SK-N-SH treated with all-trans-retinoic acid at 6 μM for 48 hours (cell line): ENCODE measurements around the gene NUP214.

Experiments used
- ATAC-seq: fragments of 200-7000 bp; cut with Tn5 transposase; 3 replicates; pipeline ENCODE4 v1.9.1; 2020; ENCODE audit warnings: mild to moderate bottlenecking, moderate library complexity
- ARNTL ChIP-seq: fragments of 450-650 bp; formaldehyde crosslinking; IDR thresholded peaks from 2 replicates; pipeline ENCODE4 v1.5.0; 2020; ENCODE audit warnings: low read depth, mild to moderate bottlenecking, moderate library complexity, borderline replicate concordance
- BACH2 ChIP-seq: fragments of 250-450 bp; sonication (Bioruptor Pico); IDR thresholded peaks from 2 replicates; pipeline ENCODE4 v1.9.0; 2021; ENCODE audit warnings: mild to moderate bottlenecking, borderline replicate concordance
- ESRRG ChIP-seq: fragments of 250-450 bp; sonication (Bioruptor Pico); IDR thresholded peaks from 2 replicates; pipeline ENCODE4 v1.6.1; 2021; ENCODE audit warnings: mild to moderate bottlenecking
- GLIS3 ChIP-seq: fragments of 250-450 bp; sonication (Bioruptor Pico); IDR thresholded peaks from 2 replicates; pipeline ENCODE4 v1.5.0; 2020; ENCODE audit warnings: mild to moderate bottlenecking, moderate library complexity
- ISL1 ChIP-seq: fragments of 250-450 bp; sonication (Bioruptor Pico); IDR thresholded peaks from 2 replicates; pipeline ENCODE4 v2.1.2; 2022; ENCODE audit warnings: mild to moderate bottlenecking, moderate library complexity
- OSR1 ChIP-seq: fragments of 250-450 bp; sonication (Bioruptor Pico); IDR thresholded peaks from 2 replicates; pipeline ENCODE4 v1.8.0; 2022; ENCODE audit warnings: moderate library complexity, mild to moderate bottlenecking, inconsistent platforms
- PPARA ChIP-seq: fragments of 250-450 bp; sonication (Bioruptor Pico); IDR thresholded peaks from 2 replicates; pipeline ENCODE4 v1.5.0; 2020; ENCODE audit warnings: mild to moderate bottlenecking, borderline replicate concordance
- RARB ChIP-seq: fragments of 250-450 bp; sonication (Bioruptor Pico); IDR thresholded peaks from 2 replicates; pipeline ENCODE4 v1.8.0; 2021; ENCODE audit warnings: mild to moderate bottlenecking, moderate library complexity
- SNAI2 ChIP-seq: fragments of 250-450 bp; sonication (Bioruptor Pico); IDR thresholded peaks from 2 replicates; pipeline ENCODE4 v1.5.0; 2020; ENCODE audit warnings: mild to moderate bottlenecking, moderate library complexity
- TOX ChIP-seq: fragments of 250-450 bp; sonication (Bioruptor Pico); IDR thresholded peaks from 2 replicates; pipeline ENCODE4 v1.8.0; 2021; ENCODE audit warnings: mild to moderate bottlenecking, moderate library complexity, borderline replicate concordance
- ZC3H10 ChIP-seq: fragments of 250-450 bp; sonication (Bioruptor Pico); IDR thresholded peaks from 2 replicates; pipeline ENCODE4 v1.5.1; 2021; ENCODE audit warnings: mild to moderate bottlenecking, moderate library complexity
- ZFP3 ChIP-seq: fragments of 250-450 bp; sonication (Bioruptor Pico); IDR thresholded peaks from 2 replicates; pipeline ENCODE4 v1.5.0; 2020; ENCODE audit warnings: mild to moderate bottlenecking, moderate library complexity
- ZFP30 ChIP-seq: fragments of 450-650 bp; formaldehyde crosslinking; IDR thresholded peaks from 2 replicates; pipeline ENCODE4 v1.5.0; 2022; ENCODE audit warnings: mild to moderate bottlenecking, moderate library complexity
- ZNF565 ChIP-seq: fragments of 450-650 bp; formaldehyde crosslinking; conservative IDR thresholded peaks from 2 replicates; pipeline ENCODE4 v1.5.0; 2020; ENCODE audit warnings: low read depth, mild to moderate bottlenecking, moderate library complexity
- ZNF70 ChIP-seq: fragments of 450-650 bp; formaldehyde crosslinking; IDR thresholded peaks from 2 replicates; pipeline ENCODE4 v1.5.0; 2020; ENCODE audit warnings: mild to moderate bottlenecking, moderate library complexity
- TF ChIP-seq, protein P1 (sequence below): fragments of 250-450 bp; sonication (Bioruptor Pico); IDR thresholded peaks from 2 replicates; pipeline ENCODE4 v1.5.0; 2020; ENCODE audit warnings: mild to moderate bottlenecking, moderate library complexity
- TF ChIP-seq, protein P2 (sequence below): fragments of 250-450 bp; sonication (Bioruptor Pico); IDR thresholded peaks from 2 replicates; pipeline ENCODE4 v1.8.0; 2021; ENCODE audit warnings: low read depth, mild to moderate bottlenecking, moderate library complexity, borderline replicate concordance
- TF ChIP-seq, protein P3 (sequence below): fragments of 250-450 bp; sonication (Bioruptor Pico); IDR thresholded peaks from 2 replicates; pipeline ENCODE4 v1.5.1; 2021; ENCODE audit warnings: mild to moderate bottlenecking, moderate library complexity
- TF ChIP-seq, protein P4 (sequence below): fragments of 250-450 bp; sonication (Bioruptor Pico); IDR thresholded peaks from 2 replicates; pipeline ENCODE4 v1.5.1; 2020; ENCODE audit warnings: low read depth, mild to moderate bottlenecking, moderate library complexity
- TF ChIP-seq, protein P5 (sequence below): fragments of 250-450 bp; sonication (Bioruptor Pico); IDR thresholded peaks from 2 replicates; pipeline ENCODE4 v1.8.0; 2020; ENCODE audit warnings: mild to moderate bottlenecking, moderate library complexity, borderline replicate concordance

The NUP214 gene

DNA sequence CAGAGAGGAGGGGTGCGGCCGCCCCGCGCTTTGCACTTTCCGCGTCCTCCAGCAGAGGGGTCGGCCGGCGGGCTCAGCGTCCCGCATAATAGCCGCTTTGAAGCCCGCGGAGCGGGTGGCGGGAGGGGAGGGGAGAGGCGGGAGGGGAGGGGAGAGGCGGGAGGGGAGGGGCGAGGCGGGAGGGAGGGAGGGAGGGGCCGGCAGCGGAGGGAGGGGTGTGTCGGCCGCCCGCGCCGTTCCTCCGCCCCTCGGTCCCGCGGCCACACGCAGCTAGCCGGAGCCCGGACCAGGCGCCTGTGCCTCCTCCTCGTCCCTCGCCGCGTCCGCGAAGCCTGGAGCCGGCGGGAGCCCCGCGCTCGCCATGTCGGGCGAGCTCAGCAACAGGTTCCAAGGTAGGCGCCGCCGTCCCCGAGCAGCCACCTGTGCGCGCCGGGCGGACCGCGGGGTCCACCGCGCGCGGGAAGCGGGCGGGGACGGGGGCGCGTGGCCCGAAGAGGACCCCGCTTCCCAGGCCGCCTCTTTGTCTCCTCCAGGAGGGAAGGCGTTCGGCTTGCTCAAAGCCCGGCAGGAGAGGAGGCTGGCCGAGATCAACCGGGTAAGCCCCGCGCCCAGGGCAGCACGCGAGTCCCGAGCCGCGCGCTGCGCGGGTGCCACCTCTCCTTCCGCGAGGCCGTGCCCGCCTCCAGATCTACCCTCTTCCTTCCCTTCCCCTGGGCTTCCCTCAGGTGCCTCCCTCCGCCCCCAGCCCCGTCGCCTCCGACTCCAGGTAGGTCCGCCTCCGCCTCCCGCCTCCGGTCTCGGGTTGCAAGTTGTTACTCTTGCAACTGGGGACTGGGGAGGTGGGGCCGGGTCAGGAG, 28.9 kb upstream of the NUP214 start, which contains the start of gene AIF1L:
Gene AIF1L (plus strand): TSS at position 263 of the 857 bp plus-strand sequence. CDS start 99 bp downstream, at position 362.
- peak; percentile 56 for ATAC-seq
- TF ChIP-seq, protein P1, sequence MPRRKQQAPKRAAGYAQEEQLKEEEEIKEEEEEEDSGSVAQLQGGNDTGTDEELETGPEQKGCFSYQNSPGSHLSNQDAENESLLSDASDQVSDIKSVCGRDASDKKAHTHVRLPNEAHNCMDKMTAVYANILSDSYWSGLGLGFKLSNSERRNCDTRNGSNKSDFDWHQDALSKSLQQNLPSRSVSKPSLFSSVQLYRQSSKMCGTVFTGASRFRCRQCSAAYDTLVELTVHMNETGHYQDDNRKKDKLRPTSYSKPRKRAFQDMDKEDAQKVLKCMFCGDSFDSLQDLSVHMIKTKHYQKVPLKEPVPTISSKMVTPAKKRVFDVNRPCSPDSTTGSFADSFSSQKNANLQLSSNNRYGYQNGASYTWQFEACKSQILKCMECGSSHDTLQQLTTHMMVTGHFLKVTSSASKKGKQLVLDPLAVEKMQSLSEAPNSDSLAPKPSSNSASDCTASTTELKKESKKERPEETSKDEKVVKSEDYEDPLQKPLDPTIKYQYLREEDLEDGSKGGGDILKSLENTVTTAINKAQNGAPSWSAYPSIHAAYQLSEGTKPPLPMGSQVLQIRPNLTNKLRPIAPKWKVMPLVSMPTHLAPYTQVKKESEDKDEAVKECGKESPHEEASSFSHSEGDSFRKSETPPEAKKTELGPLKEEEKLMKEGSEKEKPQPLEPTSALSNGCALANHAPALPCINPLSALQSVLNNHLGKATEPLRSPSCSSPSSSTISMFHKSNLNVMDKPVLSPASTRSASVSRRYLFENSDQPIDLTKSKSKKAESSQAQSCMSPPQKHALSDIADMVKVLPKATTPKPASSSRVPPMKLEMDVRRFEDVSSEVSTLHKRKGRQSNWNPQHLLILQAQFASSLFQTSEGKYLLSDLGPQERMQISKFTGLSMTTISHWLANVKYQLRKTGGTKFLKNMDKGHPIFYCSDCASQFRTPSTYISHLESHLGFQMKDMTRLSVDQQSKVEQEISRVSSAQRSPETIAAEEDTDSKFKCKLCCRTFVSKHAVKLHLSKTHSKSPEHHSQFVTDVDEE (CRISPR knock-in tag) = no peak

DNA sequence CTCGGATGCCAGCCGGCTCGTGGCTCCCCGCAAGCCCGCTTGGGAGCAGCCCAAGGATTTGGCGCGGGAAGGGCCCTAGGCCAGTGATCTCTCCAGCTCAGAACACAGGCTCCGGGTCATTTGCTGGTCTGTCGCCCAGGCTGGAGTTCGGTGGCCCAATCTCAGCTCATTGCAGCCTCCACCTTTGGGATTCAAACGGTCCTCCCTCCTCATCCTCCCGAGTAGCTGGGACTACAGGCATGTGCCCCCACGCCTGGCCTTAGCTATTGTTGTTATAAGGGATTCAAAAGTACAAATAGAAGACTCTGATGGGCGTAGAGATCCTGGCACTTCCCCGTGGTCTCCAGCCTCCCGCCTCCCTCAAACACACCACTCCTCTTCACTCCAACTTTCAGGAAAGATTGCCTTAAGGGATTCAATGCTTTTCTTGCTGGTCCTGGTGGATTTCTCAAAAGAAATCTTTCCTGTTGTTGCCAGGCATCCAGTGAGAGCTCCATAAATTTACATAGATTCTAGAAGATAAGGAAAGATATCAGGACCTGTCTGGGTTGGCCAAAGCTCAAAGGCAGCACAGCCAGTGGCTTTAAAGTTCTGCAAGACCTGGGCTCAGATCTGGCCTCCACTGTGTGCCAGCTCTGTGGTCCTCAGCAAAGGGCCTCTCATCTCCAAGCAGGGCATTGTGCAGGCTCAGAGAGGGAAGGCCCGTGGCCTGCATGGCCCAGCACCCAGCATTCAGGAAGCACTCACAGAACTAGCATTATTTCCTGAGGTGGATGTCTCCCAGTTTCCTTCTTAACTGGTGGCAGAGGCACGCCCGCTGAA, 28.0 kb upstream of the NUP214 start:
- ATAC-seq = no peak; the same call in 2 of the 3 replicates
- no peak for TF ChIP-seq OSR1 (CRISPR knock-in tag)
- TF ChIP-seq ARNTL (CRISPR knock-in tag) = no peak
- TF ChIP-seq, protein P2, sequence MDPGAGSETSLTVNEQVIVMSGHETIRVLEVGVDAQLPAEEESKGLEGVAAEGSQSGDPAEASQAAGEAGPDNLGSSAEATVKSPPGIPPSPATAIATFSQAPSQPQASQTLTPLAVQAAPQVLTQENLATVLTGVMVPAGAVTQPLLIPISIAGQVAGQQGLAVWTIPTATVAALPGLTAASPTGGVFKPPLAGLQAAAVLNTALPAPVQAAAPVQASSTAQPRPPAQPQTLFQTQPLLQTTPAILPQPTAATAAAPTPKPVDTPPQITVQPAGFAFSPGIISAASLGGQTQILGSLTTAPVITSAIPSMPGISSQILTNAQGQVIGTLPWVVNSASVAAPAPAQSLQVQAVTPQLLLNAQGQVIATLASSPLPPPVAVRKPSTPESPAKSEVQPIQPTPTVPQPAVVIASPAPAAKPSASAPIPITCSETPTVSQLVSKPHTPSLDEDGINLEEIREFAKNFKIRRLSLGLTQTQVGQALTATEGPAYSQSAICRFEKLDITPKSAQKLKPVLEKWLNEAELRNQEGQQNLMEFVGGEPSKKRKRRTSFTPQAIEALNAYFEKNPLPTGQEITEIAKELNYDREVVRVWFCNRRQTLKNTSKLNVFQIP (CRISPR knock-in tag) = no peak
- no peak for TF ChIP-seq ZFP30
- TF ChIP-seq, protein P3, sequence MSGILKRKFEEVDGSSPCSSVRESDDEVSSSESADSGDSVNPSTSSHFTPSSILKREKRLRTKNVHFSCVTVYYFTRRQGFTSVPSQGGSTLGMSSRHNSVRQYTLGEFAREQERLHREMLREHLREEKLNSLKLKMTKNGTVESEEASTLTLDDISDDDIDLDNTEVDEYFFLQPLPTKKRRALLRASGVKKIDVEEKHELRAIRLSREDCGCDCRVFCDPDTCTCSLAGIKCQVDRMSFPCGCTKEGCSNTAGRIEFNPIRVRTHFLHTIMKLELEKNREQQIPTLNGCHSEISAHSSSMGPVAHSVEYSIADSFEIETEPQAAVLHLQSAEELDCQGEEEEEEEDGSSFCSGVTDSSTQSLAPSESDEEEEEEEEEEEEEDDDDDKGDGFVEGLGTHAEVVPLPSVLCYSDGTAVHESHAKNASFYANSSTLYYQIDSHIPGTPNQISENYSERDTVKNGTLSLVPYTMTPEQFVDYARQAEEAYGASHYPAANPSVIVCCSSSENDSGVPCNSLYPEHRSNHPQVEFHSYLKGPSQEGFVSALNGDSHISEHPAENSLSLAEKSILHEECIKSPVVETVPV (CRISPR knock-in tag) = no peak
- no peak for TF ChIP-seq TOX (CRISPR knock-in tag)
- TF ChIP-seq ZNF70 = no peak

DNA sequence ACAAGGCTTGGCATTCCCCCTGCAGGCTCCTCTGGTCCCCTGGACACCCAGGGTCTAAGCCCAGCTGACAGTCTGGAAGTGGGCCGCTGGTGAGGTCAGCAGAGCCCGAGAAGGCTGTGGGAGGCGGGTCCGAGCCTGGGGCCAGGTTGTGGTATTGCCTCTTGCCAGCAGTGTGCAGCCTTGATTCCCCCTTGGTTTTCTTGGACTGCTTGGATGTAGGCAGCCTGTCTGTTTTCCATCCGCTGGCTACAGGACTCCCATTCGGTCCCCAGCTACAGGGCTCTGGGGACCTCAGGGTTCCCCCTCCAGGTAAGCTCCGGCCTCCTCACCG, 27.5 kb upstream of the NUP214 start:
- TF ChIP-seq, protein P4, sequence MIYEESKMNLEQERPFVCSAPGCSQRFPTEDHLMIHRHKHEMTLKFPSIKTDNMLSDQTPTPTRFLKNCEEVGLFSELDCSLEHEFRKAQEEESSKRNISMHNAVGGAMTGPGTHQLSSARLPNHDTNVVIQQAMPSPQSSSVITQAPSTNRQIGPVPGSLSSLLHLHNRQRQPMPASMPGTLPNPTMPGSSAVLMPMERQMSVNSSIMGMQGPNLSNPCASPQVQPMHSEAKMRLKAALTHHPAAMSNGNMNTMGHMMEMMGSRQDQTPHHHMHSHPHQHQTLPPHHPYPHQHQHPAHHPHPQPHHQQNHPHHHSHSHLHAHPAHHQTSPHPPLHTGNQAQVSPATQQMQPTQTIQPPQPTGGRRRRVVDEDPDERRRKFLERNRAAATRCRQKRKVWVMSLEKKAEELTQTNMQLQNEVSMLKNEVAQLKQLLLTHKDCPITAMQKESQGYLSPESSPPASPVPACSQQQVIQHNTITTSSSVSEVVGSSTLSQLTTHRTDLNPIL (CRISPR knock-in tag) = no peak
- TF ChIP-seq ZNF565 (no peak), BACH2 (CRISPR knock-in tag) (no peak), RARB (no peak), SNAI2 (no peak)
- ATAC-seq = no peak

DNA sequence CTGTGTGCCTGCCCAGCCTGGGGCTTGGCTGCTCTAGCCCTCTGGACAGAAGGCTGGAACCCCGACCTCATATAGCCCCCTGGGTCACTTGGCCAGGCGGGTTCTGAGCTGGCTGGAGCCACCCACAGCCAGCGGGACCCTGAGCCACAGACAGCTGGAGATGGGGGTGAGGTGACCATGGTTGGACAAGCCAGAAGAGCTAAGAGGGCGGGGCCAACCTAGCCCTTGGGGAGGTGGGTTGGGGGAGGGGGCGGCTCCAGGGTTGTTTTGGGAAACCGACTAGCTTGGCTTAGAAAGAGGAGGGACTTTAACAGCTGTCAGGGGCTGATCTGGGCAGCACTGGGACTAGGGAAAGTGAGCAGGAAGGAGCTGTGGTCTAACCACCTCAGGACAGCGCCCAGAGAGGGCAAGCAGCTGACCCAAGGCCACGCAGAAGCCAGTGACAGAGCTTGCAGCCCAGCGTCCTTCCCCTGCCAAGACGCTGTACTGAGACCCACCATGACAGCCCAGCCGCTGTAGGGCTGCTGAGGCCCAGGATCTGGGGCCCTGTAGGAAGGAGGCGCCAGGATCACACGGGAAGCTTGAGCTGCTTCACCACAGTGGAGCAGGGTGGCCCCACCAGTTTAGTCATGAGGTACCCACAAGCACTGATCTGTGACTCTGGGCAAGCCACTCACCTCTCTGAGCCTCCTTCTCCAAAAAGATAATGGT, 26.8 kb upstream of the NUP214 start:
- ATAC-seq = no peak
- TF ChIP-seq ESRRG (CRISPR knock-in tag) (no peak), PPARA (CRISPR knock-in tag) (no peak), ZNF70 (no peak), ZFP3 (CRISPR knock-in tag) (no peak), ZC3H10 (CRISPR knock-in tag) (no peak), ZFP30 (no peak), RARB (no peak), OSR1 (CRISPR knock-in tag) (no peak), ISL1 (CRISPR knock-in tag) (no peak), GLIS3 (CRISPR knock-in tag) (no peak)
- TF ChIP-seq, protein P4 (CRISPR knock-in tag) = no peak
- TF ChIP-seq, protein P5, sequence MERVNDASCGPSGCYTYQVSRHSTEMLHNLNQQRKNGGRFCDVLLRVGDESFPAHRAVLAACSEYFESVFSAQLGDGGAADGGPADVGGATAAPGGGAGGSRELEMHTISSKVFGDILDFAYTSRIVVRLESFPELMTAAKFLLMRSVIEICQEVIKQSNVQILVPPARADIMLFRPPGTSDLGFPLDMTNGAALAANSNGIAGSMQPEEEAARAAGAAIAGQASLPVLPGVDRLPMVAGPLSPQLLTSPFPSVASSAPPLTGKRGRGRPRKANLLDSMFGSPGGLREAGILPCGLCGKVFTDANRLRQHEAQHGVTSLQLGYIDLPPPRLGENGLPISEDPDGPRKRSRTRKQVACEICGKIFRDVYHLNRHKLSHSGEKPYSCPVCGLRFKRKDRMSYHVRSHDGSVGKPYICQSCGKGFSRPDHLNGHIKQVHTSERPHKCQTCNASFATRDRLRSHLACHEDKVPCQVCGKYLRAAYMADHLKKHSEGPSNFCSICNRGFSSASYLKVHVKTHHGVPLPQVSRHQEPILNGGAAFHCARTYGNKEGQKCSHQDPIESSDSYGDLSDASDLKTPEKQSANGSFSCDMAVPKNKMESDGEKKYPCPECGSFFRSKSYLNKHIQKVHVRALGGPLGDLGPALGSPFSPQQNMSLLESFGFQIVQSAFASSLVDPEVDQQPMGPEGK (CRISPR knock-in tag) = no peak
- TF ChIP-seq, protein P1 (CRISPR knock-in tag) = no peak
